Liver (tissue), 9 donors: ENCODE results near the gene TRAIP. TPM values are rescaled to one million over a fixed set of nuclear protein-coding genes. Genes with fewer than 3 reads are reported as not detected.
"Not testable (repeated sequence)": the region's sequence is repeated elsewhere in the genome, so short reads cannot be mapped to it uniquely, and the experiment has no call there.

ENCODE experiments used
- DNase-seq: peaks from one replicate; pipeline ENCODE4 v3.0.0-alpha.2; 2017; ENCODE audit warnings: low spot score
- H3K27ac ChIP-seq, 2 donors: one replicate each; pipeline ENCODE4 v1.7.0; 2013; ENCODE audit warnings: inconsistent platforms in 2 of 2, low read length in 2 of 2, control low read depth in 1 of 2, low read depth in 1 of 2, mild to moderate bottlenecking in 1 of 2
- H3K27me3 ChIP-seq, 4 donors: one replicate each; pipeline versions ENCODE4 v1.6.1 to v1.7.0; 2013; ENCODE audit warnings: low read length in 3 of 4, inconsistent platforms in 1 of 4, mild to moderate bottlenecking in 1 of 4, moderate library complexity in 1 of 4; ENCODE audit not compliant: control insufficient read depth in 4 of 4, insufficient read depth in 4 of 4
- H3K36me3 ChIP-seq, 4 donors: one replicate each; pipeline versions ENCODE4 v1.6.1 to v1.7.0; 2013; ENCODE audit warnings: low read length in 3 of 4, mild to moderate bottlenecking in 3 of 4, low read depth in 1 of 4, moderate library complexity in 1 of 4; ENCODE audit not compliant: control insufficient read depth in 4 of 4, insufficient read depth in 3 of 4
- H3K4me1 ChIP-seq, 4 donors: one replicate each; pipeline versions ENCODE4 v1.6.1 to v1.7.0; 2013; ENCODE audit warnings: low read length in 3 of 4, mild to moderate bottlenecking in 3 of 4, moderate library complexity in 1 of 4; ENCODE audit not compliant: control insufficient read depth in 4 of 4, insufficient read depth in 4 of 4
- H3K4me3 ChIP-seq, 3 donors: one replicate each; pipeline versions ENCODE4 v1.6.1 to v1.7.0; 2013; ENCODE audit warnings: low read length in 3 of 3, control low read depth in 1 of 3, low read depth in 1 of 3, mild to moderate bottlenecking in 1 of 3
- H3K9ac ChIP-seq, 2 donors: one replicate each; pipeline ENCODE4 v1.7.0; 2013; ENCODE audit warnings: low read length in 2 of 2, mild to moderate bottlenecking in 2 of 2, moderate library complexity in 2 of 2, control low read depth in 1 of 2, low read depth in 1 of 2
- H3K9me3 ChIP-seq, 4 donors: one replicate each; pipeline versions ENCODE4 v1.6.1 to v1.7.0; 2013; ENCODE audit warnings: low read length in 3 of 4; ENCODE audit not compliant: control insufficient read depth in 4 of 4
- EGR1 ChIP-seq, 2 donors: IDR thresholded peaks; 2 replicates each; pipeline ENCODE4 v1.6.1; 2016 to 2018; ENCODE audit warnings: antibody characterized with exemption in 2 of 2, low read depth in 2 of 2
- FOXA1 ChIP-seq: IDR thresholded peaks from 2 replicates; pipeline ENCODE4 v1.6.1; 2016; ENCODE audit warnings: antibody characterized with exemption
- FOXA2 ChIP-seq: IDR thresholded peaks from 2 replicates; pipeline ENCODE4 v1.6.1; 2016; ENCODE audit warnings: antibody characterized with exemption
- GABPA ChIP-seq, 2 donors: IDR thresholded peaks in 1 of 2; conservative IDR thresholded peaks in 1 of 2; 2 replicates each; pipeline ENCODE4 v1.6.1; 2016; ENCODE audit warnings: antibody characterized with exemption in 2 of 2, mild to moderate bottlenecking in 1 of 2, moderate library complexity in 1 of 2
- JUND ChIP-seq, 2 donors: IDR thresholded peaks; 2 replicates each; pipeline ENCODE4 v1.6.1; 2016; ENCODE audit warnings: antibody characterized with exemption in 2 of 2
- MAX ChIP-seq: IDR thresholded peaks from 2 replicates; pipeline ENCODE4 v1.6.1; 2016; ENCODE audit warnings: antibody characterized with exemption
- NR2F2 ChIP-seq: IDR thresholded peaks from 2 replicates; pipeline ENCODE4 v1.6.1; 2016; ENCODE audit warnings: antibody characterized with exemption
- RAD21 ChIP-seq, 2 donors: IDR thresholded peaks; 2 replicates each; pipeline ENCODE4 v1.6.1; 2016; ENCODE audit warnings: antibody characterized with exemption in 2 of 2, mild to moderate bottlenecking in 2 of 2
- REST ChIP-seq: IDR thresholded peaks from 2 replicates; pipeline ENCODE4 v1.6.1; 2016; ENCODE audit warnings: antibody characterized with exemption, mild to moderate bottlenecking
- SP1 ChIP-seq: IDR thresholded peaks from 2 replicates; pipeline ENCODE4 v1.6.1; 2018; ENCODE audit warnings: antibody characterized with exemption, mild to moderate bottlenecking
- ZBTB33 ChIP-seq: IDR thresholded peaks from 2 replicates; pipeline ENCODE4 v1.6.1; 2016; ENCODE audit warnings: antibody characterized with exemption
- WGBS: extraction: QIAGEN DNeasy Blood & Tissue Kit; methylation state at CpG from one replicate; pipeline ENCODE4 v1.1.7; 2013; 5-methylcytosine and 5-hydroxymethylcytosine counted together
- polyA plus RNA-seq, 2 donors: library from polyadenylated mRNA; stranded (reverse) in 1 of 2; unstranded in 1 of 2; fragments of 200-250 nt in 1 of 2; fragments of >200 nt in 1 of 2; fragmentation: Nextera tagmentation in 1 of 2; extraction: Ambion mirVana in 1 of 2; gene quantifications; one replicate each; pipeline versions ENCODE4 v1.2.1 to v1.2.3, GENCODE V29; 2013 to 2015
- total RNA-seq, 2 donors: library from RNA; depleted of rRNA; stranded (reverse); fragments of >200 nt; gene quantifications; one replicate each; pipeline ENCODE4 v1.2.3, GENCODE V29; 2014
- donor health status: healthy.
- donor health status: healthy.
- donor health status: healthy.
- donor health status: healthy.
- donor health status: healthy.

Gene TRAIP
- total RNA-seq: 1 to 10 TPM in 1 of 2 donors, under 1 TPM in 1; 0.42 to 7.9 TPM
- polyA plus RNA-seq: under 1 TPM; 0.47 to 0.81 TPM

GRCh38 chr3:49856181-49857005 lies at the start of gene TRAIP:
TRAIP (minus strand) TSS chr3:49856564; CDS start chr3:49856453, 111 bp downstream.
- no peaks in the 10 kb centered on the region for H3K9me3 ChIP-seq
- H3K27me3 ChIP-seq: no peaks in the 10 kb centered on the region
- peaks cover 5 to 16% (median 10%) of the 10 kb centered on the region in 4 donors for H3K4me1 ChIP-seq
- H3K36me3 ChIP-seq: no peaks in the 10 kb centered on the region
- peak within 1 kb of the TSS in 1 of 2 donors; percentile 32 for H3K27ac ChIP-seq
- peak; percentile 98 for DNase-seq
- TF ChIP-seq EGR1 (IDR thresholded peaks at IDR 0.05; ENCODE audit: low read depth in 2 of 2) (no peak), MAX (no peak), NR2F2 (no peak), RAD21 (IDR thresholded peaks at IDR 0.05) (peak in 1 of 2 donors; percentile 32), FOXA1 (no peak), GABPA (IDR thresholded peaks at IDR 0.05 in 1 of 2, conservative IDR thresholded peaks at IDR 0.05 in 1 of 2) (peak; percentile 89 to 97), REST (no peak), JUND (IDR thresholded peaks at IDR 0.05) (no peak), FOXA2 (no peak), ZBTB33 (no peak), SP1 (peak; percentile 60)
- H3K9ac ChIP-seq: peak within 1 kb of the TSS in 1 of 2 donors; percentile 36
- peak within 1 kb of the TSS; percentile 33 to 83 (median 81) for H3K4me3 ChIP-seq
- 6% methylated on average over 52 of the region's 52 CpGs for WGBS

GRCh38 chr3:49904448-49904847 lies 48.1 kb upstream of the TRAIP start:
- H3K27ac ChIP-seq, H3K9ac ChIP-seq, H3K36me3 ChIP-seq, DNase-seq, H3K27me3 ChIP-seq, H3K9me3 ChIP-seq, H3K4me3 ChIP-seq: not testable (repeated sequence)
- WGBS: 96% methylated on average over 13 of the region's 13 CpGs
- H3K4me1 ChIP-seq: peaks cover 4 to 14% (median 6%) of the 10 kb centered on the region in 4 donors
